ENCODE data around the gene ZEB1.
"Not testable (repeated sequence)": the region's sequence is repeated elsewhere in the genome, so short reads cannot be mapped to it uniquely, and the experiment has no call there.

Gene ZEB1

DNA sequence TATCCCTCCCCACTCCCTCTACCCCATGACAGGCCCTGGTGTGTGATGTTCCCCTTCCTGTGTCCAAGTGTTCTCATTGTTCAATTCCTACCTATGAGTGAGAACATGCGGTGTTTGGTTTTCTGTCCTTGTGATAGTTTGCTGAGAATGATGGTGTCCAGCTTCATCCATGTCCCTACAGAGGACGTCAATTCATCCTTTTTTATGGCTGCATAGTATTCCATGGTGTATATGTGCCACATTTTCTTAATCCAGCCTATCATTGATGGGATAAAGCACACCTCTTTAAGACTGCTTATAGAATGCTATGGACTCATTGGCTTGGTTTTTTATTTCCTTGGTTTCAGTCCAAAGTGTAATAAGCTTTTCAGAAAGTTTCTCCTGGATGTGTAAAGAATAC is 93.4 kb downstream of the ZEB1 start:
- not testable (repeated sequence) for DNase-seq (ENCODE audit: low read depth, low spot score); H3K27ac ChIP-seq

DNA sequence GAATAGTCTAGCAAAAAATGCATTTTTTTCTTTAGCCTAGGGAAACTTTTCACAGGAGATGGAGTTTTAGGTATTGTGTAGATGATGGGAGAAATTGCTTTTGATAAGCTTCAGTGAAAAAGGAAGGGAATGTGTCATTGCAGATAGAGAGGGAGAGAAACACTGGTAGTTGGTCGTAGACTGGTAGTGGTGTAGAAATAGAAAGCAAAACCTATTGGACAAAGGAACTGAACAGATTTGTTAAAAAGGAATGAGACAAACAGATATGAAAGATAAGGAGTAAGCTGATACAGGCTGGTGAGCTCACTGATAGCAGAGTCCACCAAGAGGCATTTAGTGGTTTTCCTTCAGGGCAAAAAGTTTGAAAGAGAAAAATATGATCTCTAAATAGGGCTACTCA is 94.3 kb downstream of the ZEB1 start:
- no peak for DNase-seq (ENCODE audit: low read depth, low spot score)
- no peak overlapping the region for H3K27ac ChIP-seq

DNA sequence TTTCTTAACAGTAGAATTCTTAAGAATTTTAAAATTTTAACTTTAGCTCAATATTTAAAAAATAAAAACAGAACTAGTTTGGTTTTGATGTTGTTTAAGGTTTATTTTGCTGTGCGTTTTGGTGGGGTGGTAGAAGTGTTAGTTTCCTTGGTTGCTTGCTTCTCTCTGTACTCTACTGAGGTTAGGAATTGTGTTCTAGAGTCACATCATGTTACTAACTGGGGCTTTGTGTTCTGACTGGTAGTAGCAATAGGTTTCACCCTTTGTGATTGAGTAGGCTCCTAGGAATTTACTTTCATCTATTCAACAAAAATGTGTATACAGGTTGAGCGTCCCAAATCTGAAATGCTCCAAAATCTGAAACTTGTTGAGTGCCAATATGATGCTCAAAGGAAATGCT is 99.5 kb downstream of the ZEB1 start:
- H3K27ac ChIP-seq: no peak overlapping the region

DNA sequence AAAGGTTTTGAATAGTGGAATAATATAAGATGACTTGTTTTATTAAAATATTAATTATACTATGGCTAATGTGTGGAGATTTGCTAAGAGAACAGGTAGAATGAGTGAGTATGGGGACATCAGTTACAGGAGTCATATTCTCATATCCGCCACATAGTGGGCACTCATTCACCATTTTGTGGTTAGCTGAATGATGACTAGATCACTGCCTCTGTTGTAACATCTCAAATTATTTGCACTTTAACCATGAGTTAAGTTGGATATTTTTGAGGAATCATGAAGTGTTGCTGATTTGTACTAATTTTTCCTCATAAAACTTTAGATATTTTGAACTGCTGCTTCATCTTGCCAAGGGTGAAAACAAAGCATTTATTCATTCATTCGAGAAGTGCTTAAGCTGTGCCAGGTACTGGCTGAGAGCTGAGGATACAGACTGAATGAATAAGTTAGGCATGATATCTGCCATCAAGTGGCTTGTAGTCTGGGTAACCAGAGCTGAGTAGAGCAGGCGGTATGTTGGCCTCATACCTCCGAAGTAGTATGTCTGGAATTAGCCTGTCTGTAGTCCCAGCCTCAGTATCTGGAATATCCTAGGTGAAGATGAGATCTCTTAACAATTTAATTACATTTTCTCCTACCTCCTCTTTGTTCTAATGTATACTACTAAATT is 100.5 kb downstream of the ZEB1 start:
- H3K27ac ChIP-seq: no peak overlapping the region
- no peak for DNase-seq (ENCODE audit: low read depth, low spot score)

More for the DNA sequence above, 99.5 kb downstream of the ZEB1 start:
- no peak for DNase-seq (ENCODE audit: low read depth, low spot score)

DNA sequence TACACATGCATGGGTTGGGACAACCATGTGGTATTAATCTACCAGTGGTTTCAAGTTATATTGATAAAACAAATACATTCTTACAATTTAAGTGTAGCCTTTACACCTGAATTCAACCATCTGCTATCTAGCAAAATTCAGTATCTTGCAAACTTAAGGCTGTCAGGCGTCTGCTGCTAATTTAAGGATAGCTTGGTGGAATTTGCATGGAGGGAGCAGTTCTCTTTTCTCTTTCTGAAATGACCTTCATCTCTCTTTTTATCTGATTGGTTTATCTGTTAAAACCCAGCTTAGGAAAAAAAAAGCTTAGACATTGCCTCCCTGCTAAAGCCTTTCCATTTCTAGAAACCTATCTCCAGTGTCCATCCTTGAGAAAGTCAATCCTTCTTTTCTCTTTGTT is 102.3 kb downstream of the ZEB1 start:
- DNase-seq (ENCODE audit: low read depth, low spot score): no peak
- no peak overlapping the region for H3K27ac ChIP-seq

DNA sequence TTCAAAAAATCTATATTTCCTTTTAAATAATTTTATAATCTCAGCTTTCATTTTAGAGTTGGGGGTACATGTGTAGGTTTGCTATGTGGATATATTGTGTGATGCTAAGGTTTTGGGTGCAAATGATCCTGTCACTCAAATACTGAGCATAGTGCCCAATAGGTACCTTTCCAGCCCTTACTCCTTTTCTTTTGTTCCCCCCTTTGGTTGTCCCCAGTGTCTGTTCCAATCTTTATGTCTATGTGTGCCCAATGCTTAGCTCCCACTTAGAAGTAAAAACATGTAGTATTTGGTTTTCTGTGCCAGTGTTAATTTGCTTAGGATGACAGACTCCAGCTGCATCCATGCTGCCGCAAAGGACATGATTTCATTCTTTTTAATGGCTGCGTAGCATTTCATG is 103.6 kb downstream of the ZEB1 start:
- DNase-seq (ENCODE audit: low read depth, low spot score): no peak
- H3K27ac ChIP-seq: no peak overlapping the region

DNA sequence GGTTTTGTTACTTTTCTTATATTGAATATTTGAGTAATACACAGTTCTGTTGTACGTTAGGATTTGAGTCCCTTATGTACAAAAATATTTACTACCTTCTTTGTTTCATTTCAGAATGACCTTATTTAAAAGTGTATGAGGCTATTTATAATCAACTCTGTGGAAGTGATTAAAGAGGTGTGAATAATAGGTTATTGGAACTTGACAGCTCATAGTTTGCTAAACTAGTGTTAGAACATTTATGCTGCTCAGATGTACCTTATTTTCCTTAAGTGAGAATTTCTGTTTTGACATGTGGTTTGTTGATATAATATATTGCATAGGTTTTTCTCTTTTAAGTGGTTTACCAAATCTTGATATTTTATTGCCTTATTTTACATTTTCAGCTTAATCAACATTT is 105.5 kb downstream of the ZEB1 start:
- H3K27ac ChIP-seq: no peak overlapping the region
- DNase-seq (ENCODE audit: low read depth, low spot score): no peak

DNA sequence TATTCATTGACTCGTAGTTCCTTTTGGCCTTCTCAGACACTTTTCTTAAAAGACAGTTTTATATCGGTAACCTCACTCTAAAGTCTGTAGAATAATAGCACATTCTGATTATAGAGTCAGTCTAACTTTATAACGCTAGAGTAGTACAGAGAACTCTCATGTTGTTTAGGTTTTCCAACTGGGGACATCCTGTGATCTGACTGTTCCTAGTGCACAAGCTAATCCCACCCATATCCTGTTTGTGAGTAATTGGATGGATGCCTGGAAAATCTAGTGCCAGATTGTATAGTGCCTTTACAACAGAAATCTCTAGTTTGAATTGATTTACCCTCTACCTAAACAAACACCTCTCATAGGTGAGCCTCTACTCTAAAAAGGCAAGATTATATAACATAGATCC is 107.4 kb downstream of the ZEB1 start:
- H3K27ac ChIP-seq: no peak overlapping the region
- no peak for DNase-seq (ENCODE audit: low read depth, low spot score)

DNA sequence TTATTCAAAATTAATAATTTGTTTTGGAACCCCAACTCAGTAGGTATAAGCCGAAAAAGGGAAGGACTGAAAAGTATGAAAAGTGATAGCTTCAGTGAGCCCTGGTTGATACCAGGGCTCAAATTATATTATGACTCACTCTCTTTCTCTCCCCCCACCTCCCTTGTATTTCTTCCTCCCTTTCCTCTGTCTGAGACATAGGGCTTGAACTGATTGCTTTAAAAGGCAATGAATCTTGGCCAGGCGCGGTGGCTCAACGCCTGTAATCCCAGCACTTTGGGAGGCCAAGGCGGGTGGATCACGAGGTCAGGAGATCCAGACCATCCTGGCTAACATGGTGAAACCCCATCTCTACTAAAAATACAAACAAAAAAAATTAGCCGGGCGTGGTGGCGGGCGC is 108.3 kb downstream of the ZEB1 start:
- not testable (repeated sequence) for H3K27ac ChIP-seq; DNase-seq (ENCODE audit: low read depth, low spot score)

DNA sequence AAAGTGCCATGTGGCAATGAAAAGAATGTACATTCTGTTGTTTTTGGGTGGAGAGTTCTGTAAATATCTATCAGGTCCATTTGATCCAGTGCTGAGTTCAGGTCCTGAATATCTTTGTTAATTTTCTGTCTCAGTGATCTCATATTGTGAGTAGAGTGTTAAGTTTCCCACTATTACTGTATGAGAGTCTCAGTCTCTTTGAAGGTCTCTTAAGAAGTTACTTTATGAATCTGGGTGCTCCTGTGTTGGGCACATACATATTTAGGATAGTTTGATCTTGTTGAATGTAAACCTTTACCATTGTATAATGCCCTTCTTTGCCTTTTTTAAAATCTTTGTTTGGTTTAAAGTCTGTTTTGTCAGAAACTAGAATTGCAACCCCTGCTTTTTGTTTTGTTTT is 109.5 kb downstream of the ZEB1 start:
- not testable (repeated sequence) for DNase-seq (ENCODE audit: low read depth, low spot score); H3K27ac ChIP-seq

DNA sequence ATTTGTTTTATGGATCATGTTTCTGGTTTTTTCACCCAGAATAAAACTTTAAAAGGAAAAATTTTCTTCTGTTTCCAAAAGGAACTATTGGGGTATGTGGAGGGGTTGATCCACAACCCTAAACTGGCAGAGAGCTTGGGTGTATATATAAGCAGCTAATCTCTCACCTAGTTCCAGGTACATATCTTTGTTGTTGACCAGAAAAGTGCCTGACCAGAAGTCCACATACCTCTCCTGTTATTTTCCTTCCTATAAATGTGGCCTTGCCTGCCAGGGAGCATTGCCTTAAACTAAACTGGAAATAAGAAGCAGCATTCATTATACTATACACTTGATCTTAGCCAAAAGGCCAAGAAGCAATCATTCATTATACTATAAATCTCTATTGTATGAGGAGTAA is 112.0 kb downstream of the ZEB1 start:
- no peak for DNase-seq (ENCODE audit: low read depth, low spot score)
- H3K27ac ChIP-seq: no peak overlapping the region

DNA sequence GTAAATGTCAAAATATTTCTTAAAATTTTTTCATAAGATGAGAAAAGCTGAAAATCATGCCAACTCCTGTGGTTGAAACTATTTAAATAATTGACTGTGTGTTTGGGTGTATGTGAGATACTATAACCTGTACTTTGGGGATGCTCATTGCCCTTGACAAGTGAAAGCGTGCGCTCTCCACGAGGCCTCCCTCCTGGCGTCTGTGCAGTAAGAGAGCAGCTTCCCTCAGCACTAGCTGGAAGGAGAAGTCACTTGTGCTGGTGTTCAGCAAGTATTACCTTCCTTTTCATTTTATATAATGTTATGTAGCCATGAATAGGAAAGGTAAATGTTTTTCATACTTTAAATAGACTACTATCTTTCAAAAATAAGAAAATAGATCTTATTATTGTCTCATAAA is 118.9 kb downstream of the ZEB1 start:
- no peak overlapping the region for H3K27ac ChIP-seq
- no peak for DNase-seq (ENCODE audit: low read depth, low spot score)

DNA sequence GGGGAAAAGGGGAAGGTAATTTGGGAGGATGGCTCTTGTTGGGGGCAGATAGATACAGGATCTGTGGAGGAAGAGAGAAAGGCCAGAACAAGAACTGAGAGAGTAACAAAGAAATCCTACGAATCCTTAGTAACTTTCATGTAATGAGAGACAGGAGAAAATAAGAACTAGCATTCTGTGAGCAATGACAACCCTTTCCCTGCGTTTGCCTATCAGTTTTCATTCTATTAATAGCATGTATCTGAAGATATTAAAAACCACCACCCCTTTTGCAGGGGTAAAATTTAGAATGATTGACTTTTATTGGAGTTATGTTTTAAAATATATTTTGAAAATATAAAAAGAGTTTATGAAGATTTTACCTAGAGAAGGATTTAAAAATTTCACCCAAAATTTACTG is 132.8 kb downstream of the ZEB1 start:
- no peak for DNase-seq (ENCODE audit: low read depth, low spot score)
- no peak overlapping the region for H3K27ac ChIP-seq

DNA sequence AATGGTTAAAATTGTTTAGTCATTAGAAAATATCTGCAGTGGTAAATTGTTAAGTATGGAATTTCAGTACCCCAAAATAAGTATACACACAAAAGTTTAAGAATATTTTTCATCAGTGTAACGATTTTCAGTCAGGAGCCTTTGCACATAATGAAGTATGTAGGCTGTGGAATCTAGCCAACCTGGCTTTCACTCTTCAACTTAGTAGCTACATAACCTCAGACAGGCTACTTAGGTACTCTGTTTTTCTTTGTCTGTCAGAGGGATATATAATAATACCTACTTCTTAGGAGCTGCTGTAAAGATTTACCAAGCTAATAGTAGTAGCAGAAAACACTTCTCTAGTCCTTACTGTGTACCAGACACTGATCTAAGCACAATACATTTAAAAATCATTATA is 137.5 kb downstream of the ZEB1 start:
- no peak overlapping the region for H3K27ac ChIP-seq
- no peak for DNase-seq (ENCODE audit: low read depth, low spot score)

DNA sequence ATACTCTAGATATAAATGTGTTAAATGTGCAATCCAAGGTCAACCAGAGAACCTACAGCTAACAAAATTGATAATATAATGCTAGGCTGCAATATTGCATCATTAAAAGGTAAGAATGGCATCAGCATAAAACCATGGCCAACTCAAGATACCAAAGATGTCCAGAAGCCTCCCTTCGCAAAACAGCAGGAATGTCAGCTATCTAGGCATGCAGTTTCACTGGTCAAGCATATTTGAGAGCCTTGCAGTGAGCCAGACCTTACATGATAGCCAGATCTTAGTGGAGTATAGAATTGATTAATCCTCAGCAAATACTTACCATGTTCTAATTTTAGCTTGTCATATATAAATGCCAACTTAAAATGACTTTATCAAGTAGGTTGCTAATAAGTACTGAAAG is 138.8 kb downstream of the ZEB1 start:
- no peak for DNase-seq (ENCODE audit: low read depth, low spot score)
- H3K27ac ChIP-seq: no peak overlapping the region

DNA sequence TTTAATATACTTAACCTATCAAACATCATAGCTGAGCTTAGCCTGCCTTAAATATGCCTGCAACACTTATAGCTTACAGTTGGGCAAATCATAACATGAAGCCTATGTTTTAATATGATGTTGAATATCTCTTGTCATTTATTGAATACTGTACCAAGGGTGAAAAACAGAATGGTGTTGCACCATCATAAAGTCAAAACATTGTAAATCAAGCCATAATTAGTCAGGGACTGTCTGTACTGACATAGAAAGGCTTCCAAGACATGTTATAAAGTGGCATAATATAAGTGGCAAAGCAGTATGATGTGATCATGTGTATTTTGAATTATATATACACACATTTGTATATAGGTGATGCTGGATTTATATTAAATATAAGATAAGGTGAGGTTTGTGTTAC is 140.0 kb downstream of the ZEB1 start:
- DNase-seq (ENCODE audit: low read depth, low spot score): no peak
- no peak overlapping the region for H3K27ac ChIP-seq

DNA sequence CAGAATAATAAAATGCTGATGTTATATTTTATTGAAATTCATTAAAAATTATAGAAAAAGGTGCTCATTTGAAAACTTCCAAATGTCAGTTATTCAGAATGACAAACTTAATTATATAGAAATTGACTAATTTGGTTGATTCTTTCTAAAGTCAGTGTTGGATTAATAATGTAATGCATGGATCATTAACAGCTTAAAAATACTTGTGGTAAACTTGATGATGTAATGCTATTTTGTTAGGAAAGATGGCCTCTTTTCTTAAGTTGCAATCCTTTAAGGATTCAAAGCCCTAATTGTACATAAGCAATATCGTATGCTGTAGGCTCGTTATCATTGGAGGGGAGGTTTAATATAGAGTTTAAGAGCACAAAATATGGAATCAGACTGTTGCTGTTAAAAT is 141.2 kb downstream of the ZEB1 start:
- no peak for DNase-seq (ENCODE audit: low read depth, low spot score)

DNA sequence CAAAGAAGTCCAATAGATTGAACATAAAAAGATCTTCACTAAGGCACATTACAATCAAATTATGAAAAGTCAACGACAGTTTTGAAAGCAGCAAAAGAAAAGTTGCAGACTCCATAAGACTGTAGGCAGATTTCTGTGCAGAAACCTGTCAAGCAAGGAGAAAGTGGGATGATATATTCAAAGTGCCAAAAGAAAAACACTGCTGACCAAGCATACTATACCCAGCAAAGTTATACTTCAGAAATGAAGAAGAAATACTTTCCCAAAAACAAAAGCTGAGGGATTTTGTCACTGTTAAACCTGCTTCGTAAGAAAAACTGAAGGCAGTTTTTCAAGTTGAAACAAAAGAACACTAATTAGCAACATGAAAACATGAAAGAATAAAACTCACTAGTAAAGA is 145.5 kb downstream of the ZEB1 start:
- H3K27ac ChIP-seq: no peak overlapping the region
- DNase-seq (ENCODE audit: low read depth, low spot score): no peak

More for the DNA sequence above, 141.2 kb downstream of the ZEB1 start:
- no peak overlapping the region for H3K27ac ChIP-seq

DNA sequence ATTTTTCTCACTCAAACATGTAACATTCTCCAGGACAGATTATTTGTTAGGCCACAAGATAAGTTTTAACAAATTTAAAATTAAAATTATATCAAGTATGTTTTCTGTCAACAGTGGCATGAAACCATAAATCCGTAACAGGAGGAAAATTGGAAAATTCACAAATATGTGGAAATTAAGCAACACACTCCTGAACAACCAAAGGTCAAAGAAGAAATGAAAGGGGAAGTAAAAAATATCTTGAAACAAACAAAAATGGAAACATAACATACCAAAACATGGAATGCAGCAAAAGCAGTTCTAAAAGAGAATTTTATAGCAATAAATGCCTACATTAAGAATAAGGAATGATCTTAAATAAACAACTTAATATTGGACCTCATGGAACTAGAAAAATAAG is 147.3 kb downstream of the ZEB1 start:
- DNase-seq (ENCODE audit: low read depth, low spot score): no peak
- H3K27ac ChIP-seq: no peak overlapping the region

DNA sequence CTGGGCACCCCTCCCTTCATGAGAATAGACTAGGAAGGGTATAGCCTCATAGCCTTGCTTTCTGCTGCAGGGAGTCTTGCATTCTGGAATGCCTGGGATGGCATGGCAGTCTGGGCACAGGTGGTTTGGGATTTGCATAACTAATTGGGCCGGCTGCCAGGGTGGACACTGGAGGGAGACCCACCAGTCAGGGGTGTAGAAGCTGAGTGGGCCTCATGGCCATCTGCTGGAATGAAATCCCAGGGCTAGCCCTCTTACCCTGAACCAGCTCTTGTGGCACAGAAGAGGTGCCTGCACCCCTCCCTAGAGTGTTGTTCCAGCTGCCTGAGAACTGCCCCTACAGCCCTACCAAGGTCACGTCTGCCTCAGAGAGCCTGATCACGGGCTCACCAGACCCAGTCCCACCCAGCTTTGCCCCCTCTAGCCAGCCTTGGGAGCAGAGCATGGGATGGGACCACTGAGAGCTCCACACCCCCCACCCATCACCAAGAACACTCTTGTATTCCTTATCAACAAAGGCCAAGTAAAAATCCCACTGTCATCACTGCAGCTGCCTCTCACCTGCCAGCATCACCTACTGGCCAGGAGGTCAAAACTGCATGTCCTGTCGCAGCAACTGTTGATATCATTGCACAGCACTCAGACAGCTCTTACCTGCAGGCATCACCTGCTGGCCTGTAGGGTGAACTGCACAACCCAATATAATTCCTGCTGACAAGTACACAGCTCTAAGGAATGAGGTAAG is 148.9 kb downstream of the ZEB1 start:
- DNase-seq (ENCODE audit: low read depth, low spot score): peak; percentile 46
- H3K27ac ChIP-seq: no peak overlapping the region

DNA sequence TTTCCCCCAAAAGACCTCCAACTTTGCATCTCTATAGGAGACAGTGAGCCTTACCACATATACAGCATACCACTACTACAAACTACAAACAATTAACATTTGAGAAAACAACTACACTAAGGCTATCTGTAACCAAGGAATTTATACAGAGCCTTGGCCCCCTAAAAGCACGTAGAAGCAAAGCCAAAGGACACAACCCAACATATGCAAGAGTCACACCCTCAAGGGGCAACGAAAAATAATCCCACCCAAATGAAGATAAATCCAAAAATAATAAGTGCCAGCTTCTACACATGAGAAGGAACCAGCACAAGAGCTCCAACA is 149.5 kb downstream of the ZEB1 start:
- H3K27ac ChIP-seq: no peak overlapping the region
- DNase-seq (ENCODE audit: low read depth, low spot score): no peak

DNA sequence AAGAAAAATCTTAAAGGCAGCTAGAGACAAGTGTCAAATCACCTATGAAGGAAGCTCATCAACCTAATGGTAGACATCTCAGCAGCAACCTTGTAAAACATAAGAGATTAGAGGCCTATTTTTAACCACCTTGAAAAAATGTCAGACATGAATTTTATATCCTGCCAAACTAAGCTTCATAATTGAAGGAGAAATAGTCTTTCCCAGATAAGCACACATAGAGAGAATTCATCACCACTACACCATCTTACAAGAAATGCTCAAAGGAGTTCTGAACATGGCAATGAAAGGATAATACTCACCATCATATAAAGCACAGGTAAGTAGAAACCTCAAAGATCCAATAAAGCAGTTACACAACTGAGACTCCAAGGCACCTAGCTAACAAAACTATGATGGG is 156.5 kb downstream of the ZEB1 start:
- DNase-seq (ENCODE audit: low read depth, low spot score): no peak
- no peak overlapping the region for H3K27ac ChIP-seq

Data from epithelial cell of prostate (primary cell).